Stimulated activated effector memory CD8-positive, alpha-beta T cell treated with anti-CD3 and anti-CD28 coated beads, Interleukin-12 subunit alpha, Interleukin-12 subunit beta, amount 100 ng/mL, for 72 hours (primary cell): ENCODE results near the gene TPD52L2.
"Not testable (repeated sequence)": the region's sequence is repeated elsewhere in the genome, so short reads cannot be mapped to it uniquely, and the experiment has no call there.

Source experiments
- ATAC-seq: fragments of 150-1000 bp; cut with Tn5 transposase; 2 replicates; pipeline ENCODE4 v1.10.0; 2021
- DNase-seq, 2 donors: peaks; one replicate each; pipeline ENCODE4 v3.0.0; 2021 to 2022; ENCODE audit warnings: low spot score in 2 of 2
- H3K27ac Mint-ChIP-seq: one replicate; pipeline ENCODE4 v1.8.0; 2022; ENCODE audit warnings: mild to moderate bottlenecking, mixed read lengths
- H3K36me3 Mint-ChIP-seq: one replicate; pipeline ENCODE4 v1.8.0; 2022; ENCODE audit warnings: mild to moderate bottlenecking, mixed read lengths
- H3K4me1 Mint-ChIP-seq: one replicate; pipeline ENCODE4 v1.8.0; 2022; ENCODE audit warnings: mixed read lengths
- H3K4me3 Mint-ChIP-seq: one replicate; pipeline ENCODE4 v1.8.0; 2022; ENCODE audit warnings: mild to moderate bottlenecking, mixed read lengths
- H3K9me3 Mint-ChIP-seq: one replicate; pipeline ENCODE4 v1.8.0; 2022; ENCODE audit warnings: mixed read lengths

The TPD52L2 gene

DNA sequence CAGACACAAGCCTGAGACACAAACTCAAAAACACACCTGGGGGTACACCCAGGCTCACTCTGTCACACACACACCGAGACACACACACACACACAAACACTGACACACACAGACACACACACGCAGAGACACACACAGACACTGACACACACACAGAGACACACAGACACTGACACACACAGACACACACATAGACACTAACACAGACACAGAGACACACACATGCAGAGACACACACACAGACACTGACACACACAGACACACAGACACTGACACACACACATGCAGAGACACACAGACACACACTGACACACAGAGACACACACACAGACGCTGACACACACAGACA, 18.2 kb upstream of the TPD52L2 start:
- Mint-ChIP-seq H3K27ac (no peak overlapping the region), H3K4me1 (peaks cover 15% of the 10 kb centered on the region)

DNA sequence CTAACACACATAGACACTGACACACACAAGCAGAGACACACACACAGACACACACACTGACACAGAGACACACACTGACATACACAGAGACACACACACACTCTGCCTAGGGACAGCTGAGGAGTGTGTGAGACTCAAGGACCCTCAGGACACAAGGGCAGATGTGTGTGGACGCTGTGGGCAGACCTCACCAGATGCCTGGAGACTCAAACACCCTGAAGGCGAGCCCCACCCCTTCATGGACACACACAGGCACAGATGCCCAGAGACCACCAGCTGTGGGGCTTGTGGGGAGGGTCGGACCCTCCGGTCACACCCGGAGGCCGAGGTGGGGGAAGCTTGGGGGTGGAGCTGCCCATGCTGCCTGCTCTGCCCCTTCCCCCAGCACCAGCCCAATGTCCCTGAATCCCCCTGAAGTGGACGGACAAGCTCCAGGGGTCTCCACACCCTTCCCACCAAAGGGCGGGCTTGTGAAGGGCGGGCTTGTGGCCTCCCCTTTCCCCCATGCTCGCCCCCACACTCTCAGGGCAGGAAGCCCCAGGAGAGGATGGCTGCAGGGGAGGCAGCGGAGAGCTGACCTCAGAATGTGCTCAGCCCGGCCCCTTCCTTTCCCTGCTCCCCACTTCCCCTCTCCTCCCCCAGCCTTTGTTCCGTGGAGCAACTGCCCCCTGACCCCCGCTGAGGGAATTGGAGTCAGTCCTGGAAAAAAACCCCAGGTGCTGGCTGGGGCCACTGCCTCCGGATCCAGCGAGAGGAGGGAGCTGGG, 17.6 kb upstream of the TPD52L2 start:
- DNase-seq (no peak), ATAC-seq (no peak)
- Mint-ChIP-seq H3K9me3 (no peaks in the 10 kb centered on the region), H3K27ac (no peak overlapping the region), H3K4me1 (peaks cover 19% of the 10 kb centered on the region), H3K36me3 (no peaks in the 10 kb centered on the region), H3K4me3 (no peak overlapping the region)

More for the DNA sequence above, 18.2 kb upstream of the TPD52L2 start:
- Mint-ChIP-seq H3K4me3 (no peak overlapping the region), H3K36me3 (no peaks in the 10 kb centered on the region), H3K9me3 (no peaks in the 10 kb centered on the region)
- DNase-seq, result no peak
- no peak for ATAC-seq

GRCh38 chr20:63848003-63848911, 16.8 kb upstream of the TPD52L2 start:
- no peak for DNase-seq
- peaks cover 21% of the 10 kb centered on the region for H3K4me1 Mint-ChIP-seq
- no peaks in the 10 kb centered on the region for H3K9me3 Mint-ChIP-seq
- H3K27ac Mint-ChIP-seq, result no peak overlapping the region
- ATAC-seq, result no peak
- H3K36me3 Mint-ChIP-seq, result no peaks in the 10 kb centered on the region
- H3K4me3 Mint-ChIP-seq, result no peak overlapping the region

DNA sequence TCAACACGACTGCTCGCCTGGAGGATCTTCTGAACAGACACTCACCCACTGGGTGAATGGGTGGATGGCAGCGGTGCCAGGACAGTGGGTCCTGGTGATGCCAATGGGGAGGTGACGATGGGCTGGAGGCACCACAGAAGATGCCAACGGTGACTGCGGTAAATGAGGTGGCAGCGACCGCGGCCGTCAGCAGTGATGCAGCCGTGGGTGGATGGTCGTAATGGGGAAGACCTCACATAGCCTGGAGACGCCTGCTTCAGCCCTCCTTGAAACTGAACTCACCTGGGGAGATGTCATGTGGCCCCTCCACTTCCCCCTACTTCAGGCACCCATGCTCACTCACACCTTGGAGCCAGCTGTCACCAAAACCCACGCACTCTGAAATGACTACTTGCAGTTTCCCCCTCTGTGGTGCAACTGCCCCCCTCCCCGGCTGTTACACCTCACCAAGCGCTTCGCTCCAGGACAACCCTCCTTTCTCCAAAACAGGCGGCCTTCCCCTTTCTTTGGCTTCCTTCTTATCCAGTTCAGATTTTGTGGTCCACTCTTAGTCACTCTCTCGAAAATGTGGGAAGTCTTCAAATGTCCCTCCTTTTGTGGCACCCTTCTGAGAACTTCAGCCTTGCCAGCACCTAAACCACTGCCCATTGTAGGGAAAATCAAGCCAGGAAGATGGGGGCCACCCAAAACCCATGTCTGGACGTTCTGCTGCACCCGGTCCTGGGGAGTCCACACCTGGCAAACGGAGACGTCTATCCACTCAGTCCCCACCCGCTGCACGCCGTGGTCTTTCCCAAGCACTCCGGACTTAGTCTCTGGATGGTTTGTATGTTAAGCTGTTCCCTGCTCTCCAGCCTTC, 14.2 kb upstream of the TPD52L2 start:
- H3K4me3 Mint-ChIP-seq, result no peak overlapping the region
- peak; percentile 92 for ATAC-seq

DNA sequence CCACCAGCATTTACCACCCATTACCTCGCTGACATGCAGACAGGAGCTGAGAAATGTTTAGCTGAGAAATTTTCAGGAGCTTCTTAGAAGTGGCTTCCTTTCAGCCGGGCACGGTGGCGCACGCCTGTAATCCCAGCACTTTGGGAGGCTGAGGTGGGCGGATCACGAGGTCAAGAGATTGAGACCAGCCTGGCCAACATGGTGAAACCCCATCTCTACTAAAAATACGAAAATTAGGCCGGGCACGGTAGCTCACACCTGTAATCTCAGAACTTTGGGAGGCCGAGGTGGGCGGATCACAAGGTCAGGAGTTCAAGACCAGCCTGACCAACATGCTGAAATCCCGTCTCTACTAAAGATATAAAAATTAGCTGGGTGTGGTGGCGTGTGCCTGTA, 13.5 kb upstream of the TPD52L2 start:
- H3K27ac Mint-ChIP-seq, H3K4me3 Mint-ChIP-seq: not testable (repeated sequence)

More for the DNA sequence above, 14.2 kb upstream of the TPD52L2 start:
- Mint-ChIP-seq H3K36me3 (no peaks in the 10 kb centered on the region), H3K9me3 (no peaks in the 10 kb centered on the region), H3K4me1 (peaks cover 21% of the 10 kb centered on the region), H3K27ac (peak overlapping the region; percentile 51)
- peak in 1 of 2 donors; percentile 80 for DNase-seq

DNA sequence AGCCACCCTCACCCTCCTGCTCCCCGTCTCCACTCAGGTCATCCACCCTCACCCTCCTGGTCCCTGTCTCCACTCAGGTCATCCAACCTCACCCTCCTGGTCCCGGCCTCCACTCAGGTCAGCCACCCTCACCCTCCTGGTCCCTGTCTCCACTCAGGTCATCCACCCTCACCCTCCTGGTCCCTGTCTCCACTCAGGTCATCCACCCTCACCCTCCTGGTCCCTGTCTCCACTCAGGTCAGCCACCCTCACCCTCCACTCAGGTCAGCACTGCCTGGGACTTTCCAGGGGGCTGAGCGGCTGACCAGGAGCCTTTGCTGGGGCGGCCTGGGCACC, 11.4 kb upstream of the TPD52L2 start:
- not testable (repeated sequence) for H3K27ac Mint-ChIP-seq, DNase-seq, H3K9me3 Mint-ChIP-seq, ATAC-seq, H3K4me3 Mint-ChIP-seq
- Mint-ChIP-seq H3K4me1 (peaks cover 34% of the 10 kb centered on the region), H3K36me3 (peaks cover 11% of the 10 kb centered on the region)

More for the DNA sequence above, 13.5 kb upstream of the TPD52L2 start:
- peaks cover 21% of the 10 kb centered on the region for H3K4me1 Mint-ChIP-seq
- H3K36me3 Mint-ChIP-seq, ATAC-seq, DNase-seq, H3K9me3 Mint-ChIP-seq: not testable (repeated sequence)

DNA sequence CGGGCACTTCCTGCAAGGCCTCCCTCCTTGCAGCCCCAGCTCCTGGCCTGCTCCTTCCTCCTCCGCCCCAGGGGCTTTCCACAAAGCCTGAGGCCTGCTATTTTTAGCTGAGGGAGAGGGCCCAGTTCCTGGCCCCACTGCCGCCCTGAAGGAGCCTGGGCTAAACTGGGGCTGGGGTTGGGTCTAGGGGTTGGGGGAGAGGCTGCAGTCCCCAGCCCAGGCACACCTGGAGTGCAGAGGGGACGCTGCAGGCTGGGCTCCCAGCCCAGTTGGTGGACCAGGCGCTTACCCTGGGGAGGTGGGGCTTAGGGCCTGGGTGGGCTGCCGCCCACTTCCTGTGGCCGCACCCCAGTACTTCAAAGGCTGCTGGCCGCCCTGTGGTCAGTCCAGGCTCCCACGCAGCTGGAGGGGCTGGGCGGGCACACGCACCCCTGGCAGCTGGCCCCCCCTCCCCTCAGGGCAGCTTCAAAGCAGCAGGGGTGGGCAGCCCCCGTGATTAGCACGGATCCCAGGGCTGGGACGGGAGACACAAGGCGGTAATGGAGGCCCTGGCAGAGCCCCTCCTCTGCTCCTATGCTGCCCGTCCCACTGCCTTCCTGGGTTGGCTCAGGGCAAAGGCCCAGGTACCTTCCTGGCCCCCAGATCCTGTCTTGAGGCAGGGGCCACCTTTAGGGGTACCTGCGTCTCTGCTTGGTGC, 10.9 kb upstream of the TPD52L2 start:
- DNase-seq (no peak), ATAC-seq (peak; percentile 4)
- Mint-ChIP-seq H3K4me1 (peaks cover 39% of the 10 kb centered on the region), H3K4me3 (no peak overlapping the region), H3K27ac (no peak overlapping the region), H3K9me3 (no peaks in the 10 kb centered on the region), H3K36me3 (peaks cover 11% of the 10 kb centered on the region)

GRCh38 chr20:63854766-63855362, 10.2 kb upstream of the TPD52L2 start:
- ATAC-seq (no peak), DNase-seq (no peak)
- H3K4me1 Mint-ChIP-seq, result peaks cover 43% of the 10 kb centered on the region
- H3K27ac Mint-ChIP-seq, result no peak overlapping the region
- no peaks in the 10 kb centered on the region for H3K9me3 Mint-ChIP-seq
- H3K36me3 Mint-ChIP-seq, result peaks cover 11% of the 10 kb centered on the region
- H3K4me3 Mint-ChIP-seq, result no peak overlapping the region

DNA sequence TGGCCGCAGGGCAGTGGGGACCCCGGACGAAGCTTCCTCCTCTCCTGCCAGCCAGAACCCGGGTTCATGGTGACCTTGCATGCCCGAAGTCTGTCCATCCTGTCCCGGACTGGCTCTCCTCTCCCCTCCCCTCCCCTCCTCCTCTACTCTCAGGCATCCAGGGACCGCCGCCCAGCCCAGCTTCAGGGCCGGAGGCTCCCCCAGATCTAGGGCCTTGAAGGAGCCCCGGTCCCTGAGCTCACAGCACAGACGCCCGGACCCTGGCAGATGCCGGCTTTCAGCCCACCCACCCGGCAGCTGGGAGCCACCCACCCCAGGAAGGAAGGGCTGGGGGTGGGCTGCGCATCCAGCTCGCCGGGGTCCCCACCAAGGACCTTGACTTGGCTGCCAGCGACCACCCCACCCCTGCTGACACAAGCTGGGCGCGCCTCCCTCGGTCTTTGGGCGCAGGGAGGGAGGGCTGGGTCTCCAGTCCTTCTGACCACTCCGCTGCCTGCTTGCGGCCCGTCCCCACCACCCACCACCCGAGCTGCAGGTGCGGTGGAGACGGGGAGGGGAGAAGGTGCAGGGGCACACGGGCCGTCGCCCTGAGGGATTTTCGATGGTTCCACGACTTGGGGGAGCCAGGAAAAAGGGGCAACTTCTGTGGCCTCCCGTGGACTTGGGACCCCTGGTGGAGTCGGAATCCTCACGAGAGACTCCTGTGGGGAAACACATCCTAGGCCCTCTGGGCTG, 9.5 kb upstream of the TPD52L2 start:
- no peak for ATAC-seq
- peaks cover 42% of the 10 kb centered on the region for H3K4me1 Mint-ChIP-seq
- H3K4me3 Mint-ChIP-seq, result no peak overlapping the region
- H3K36me3 Mint-ChIP-seq, result peaks cover 14% of the 10 kb centered on the region
- H3K27ac Mint-ChIP-seq, result no peak overlapping the region
- H3K9me3 Mint-ChIP-seq, result no peaks in the 10 kb centered on the region
- DNase-seq, result no peak

DNA sequence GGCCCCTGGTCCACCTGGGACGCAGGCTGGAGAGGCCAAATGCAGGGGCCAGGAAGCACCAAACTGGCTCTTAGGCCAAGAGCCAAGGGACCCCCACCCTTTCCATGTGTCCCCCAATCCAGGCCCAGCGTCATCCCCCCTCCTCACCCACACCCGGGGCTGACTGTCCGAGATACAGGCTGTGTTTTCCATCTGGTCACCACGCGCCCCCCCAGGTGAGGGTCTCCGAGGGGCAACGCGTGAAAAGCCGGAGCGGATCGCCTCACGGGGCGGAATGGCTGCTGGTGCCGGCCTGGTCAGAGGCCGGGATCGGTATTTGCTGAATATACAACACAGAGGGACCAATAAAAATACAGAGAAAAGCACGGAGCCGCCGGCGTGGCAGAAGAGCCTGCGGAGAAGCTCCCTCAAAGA, 9.0 kb upstream of the TPD52L2 start:
- ATAC-seq, result no peak
- Mint-ChIP-seq H3K27ac (no peak overlapping the region), H3K4me3 (no peak overlapping the region), H3K9me3 (no peaks in the 10 kb centered on the region), H3K4me1 (peaks cover 41% of the 10 kb centered on the region), H3K36me3 (peaks cover 19% of the 10 kb centered on the region)
- DNase-seq, result no peak

DNA sequence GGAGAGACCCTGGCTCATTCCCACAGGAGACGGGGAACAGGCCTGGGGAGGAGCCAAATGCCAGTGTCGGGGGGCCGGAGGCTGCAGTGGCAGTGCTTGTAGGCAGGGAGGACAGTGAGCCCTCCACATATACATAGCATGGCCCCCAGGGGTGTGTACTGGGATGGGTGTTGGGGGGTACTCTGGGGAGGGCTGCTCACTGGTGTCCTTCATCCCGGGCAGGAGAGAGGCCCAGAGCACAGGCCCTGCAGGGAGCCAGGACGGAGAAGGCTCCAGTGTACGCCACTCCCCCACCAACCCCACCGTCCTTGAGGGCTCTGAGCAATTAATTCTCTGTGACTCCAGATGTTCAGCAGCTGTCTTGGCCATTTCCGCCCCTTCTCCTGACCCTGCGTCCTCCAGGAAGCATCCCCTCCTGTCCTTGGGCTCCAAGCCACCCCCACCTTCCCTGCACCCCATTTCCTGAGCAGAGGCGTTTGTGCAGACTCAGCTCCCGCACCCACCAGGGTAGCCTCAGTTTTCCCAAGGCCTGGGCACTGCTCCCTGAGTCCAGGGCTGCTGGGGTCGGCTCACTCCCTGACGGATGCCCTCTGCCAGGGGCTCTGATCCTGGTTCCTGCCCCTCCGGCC, 7.2 kb upstream of the TPD52L2 start:
- H3K9me3 Mint-ChIP-seq, result no peaks in the 10 kb centered on the region
- peaks cover 30% of the 10 kb centered on the region for H3K4me1 Mint-ChIP-seq
- H3K4me3 Mint-ChIP-seq, result peak overlapping the region; percentile 18
- peak overlapping the region; percentile 76 for H3K27ac Mint-ChIP-seq
- DNase-seq, result no peak
- peaks cover 24% of the 10 kb centered on the region for H3K36me3 Mint-ChIP-seq
- no peak for ATAC-seq

DNA sequence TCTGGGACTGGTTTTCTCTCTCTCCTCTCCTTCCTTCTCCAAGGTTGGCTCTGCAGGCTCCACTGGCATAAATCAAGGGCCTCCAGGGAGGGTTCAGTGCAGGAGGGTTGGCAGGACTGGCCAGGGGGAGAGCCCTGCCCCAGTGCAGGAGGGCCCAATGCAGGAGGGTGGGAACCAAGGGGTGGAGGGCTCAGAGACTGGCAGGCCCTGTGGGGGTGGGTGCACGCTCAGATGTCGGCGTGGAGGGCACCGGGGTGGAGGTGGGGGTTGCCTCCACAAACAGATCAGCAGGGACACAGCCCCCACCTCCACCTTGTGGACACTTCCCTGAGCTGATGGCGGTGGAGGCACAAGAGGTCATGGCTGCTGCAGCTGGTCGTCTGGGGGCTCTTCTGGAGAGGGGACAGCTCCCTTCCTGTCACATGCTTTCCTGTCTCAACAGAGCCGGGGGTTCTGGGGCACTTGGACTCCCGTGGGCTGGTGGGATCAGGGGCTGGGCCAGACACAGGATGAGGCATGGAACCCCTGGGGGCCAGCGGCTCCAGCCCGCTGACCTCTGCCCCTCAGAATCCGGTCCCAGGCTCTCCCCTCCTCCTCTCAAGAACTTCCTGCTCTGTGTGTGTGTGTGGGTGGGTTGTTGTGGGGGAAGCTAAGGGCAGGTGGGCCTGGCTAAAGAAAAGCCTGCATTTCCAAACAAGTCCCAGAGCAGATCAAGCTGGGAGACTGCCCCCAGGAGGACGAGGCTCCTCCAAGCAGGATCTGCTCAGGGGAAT, 6.5 kb upstream of the TPD52L2 start:
- Mint-ChIP-seq H3K36me3 (peaks cover 31% of the 10 kb centered on the region), H3K4me3 (peak overlapping the region; percentile 18), H3K4me1 (peaks cover 37% of the 10 kb centered on the region), H3K27ac (peak overlapping the region; percentile 76), H3K9me3 (no peaks in the 10 kb centered on the region)
- ATAC-seq (no peak), DNase-seq (no peak)

DNA sequence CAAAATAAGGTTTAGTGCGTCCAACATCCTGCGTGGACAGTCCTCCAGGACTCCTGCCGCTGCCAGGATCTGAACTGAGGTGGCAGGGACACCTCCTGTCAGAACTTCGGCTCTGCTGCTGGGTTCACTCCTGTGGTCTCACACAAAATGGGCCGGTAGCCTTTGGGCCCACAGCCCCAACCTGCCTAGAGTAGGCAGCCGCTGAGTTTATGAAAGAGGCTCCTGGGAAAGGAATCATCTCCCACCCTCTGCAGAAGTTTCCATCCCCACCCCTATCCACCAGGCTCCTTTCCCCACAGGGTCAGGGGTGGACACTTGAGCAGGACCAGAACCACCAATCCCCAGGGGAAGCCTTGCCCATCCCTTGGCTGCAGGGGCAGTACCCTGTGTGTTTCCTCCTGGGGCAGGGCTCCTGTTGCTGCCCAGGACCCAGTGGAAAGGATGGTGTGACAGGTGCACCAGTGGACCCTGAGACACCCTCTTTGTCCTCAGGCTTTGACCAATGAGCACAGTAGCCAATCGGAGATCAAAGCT, 5.8 kb upstream of the TPD52L2 start:
- peaks cover 42% of the 10 kb centered on the region for H3K4me1 Mint-ChIP-seq
- H3K4me3 Mint-ChIP-seq, result peak overlapping the region; percentile 18
- H3K36me3 Mint-ChIP-seq, result peaks cover 38% of the 10 kb centered on the region
- H3K9me3 Mint-ChIP-seq, result no peaks in the 10 kb centered on the region
- no peak for ATAC-seq
- no peak for DNase-seq
- H3K27ac Mint-ChIP-seq, result peak overlapping the region; percentile 76
